ENCODE data around the gene AGAP5.
"Not testable (repeated sequence)": the region's sequence is repeated elsewhere in the genome, so short reads cannot be mapped to it uniquely, and the experiment has no call there.

AGAP5 gene

DNA sequence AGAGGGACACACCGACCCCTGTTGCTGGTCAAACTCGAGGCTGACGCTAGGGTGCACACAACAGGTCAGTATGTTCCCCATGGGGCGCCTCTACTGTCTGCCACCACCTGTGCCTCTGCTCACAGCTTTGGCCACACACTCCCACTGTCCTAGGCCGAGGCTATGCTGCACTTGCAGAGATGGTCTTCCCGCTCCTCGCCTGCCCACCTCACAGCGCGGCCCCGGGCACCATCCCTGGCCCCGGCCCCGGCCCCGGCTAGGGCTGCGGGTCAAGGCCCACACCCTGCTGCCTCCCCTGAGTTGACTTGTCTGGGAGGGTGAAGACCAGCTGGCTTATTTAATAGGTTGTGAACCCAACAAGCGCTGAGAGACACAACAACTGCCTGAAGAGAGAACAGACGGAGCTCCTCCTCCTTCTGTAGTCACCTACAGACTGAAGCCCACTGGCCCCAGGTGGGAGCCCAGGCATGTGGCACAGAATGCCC lies at the start of gene AGAP5:
Gene AGAP5, minus strand, starts transcription at position 435 of the 485 bp plus-strand sequence. Its CDS starts 354 bp downstream, at position 81.
- FAIRE-seq = not testable (repeated sequence)

- no peak for FAIRE-seq
Measured at GRCh38 chr10:73746721-73747120, 48.8 kb upstream of the AGAP5 start.

DNA sequence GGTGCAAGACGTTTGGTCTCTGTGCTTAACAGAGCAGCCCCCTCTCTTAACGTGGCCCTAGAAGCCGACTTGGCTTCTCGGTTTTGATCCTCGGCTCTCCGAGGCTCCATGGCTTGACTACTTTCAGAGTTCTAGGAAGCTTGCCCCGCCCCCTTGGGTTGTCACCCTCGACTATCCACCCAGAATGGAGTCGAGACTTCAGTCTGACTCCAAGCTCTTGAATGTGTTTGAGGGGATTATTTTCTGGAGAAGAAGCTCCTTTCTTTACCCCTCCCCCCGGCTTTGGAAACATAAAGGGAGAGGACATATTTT lies 46.7 kb upstream of the AGAP5 start:
- FAIRE-seq = no peak

- peak; percentile 51 for FAIRE-seq
Measured at GRCh38 chr10:73743905-73744663, 46.2 kb upstream of the AGAP5 start, which contains the start of gene SEC24C. SEC24C (plus strand) TSS chr10:73744372; CDS start chr10:73746833, 2,461 bp downstream.

DNA sequence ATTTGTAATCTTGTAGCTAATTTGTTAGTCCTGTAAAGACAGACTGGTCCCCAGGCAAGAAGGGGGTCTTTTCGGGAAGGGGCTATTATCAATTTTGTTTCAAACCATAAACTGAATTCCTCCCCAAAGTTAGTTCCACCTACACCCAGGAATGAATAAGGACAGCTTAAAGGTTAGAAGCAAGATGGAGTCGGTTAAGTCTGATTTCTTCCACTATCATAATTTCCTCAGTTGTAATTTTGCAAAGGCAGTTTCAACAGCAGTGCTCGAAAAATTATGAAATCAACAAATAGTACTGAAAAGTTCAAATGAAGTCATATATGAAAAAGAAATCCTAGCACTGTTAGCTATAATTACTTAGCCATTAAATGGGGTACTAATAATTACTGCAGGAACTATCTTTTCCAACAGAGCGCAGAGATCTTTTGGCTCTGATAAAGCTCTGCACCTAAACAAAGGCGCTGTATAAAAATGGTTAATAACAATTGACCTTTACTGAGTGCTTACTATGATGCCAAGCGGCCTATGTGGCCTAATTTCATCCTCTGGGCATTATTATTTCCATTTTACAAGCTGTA lies 45.5 kb upstream of the AGAP5 start:
- no peak for FAIRE-seq

DNA sequence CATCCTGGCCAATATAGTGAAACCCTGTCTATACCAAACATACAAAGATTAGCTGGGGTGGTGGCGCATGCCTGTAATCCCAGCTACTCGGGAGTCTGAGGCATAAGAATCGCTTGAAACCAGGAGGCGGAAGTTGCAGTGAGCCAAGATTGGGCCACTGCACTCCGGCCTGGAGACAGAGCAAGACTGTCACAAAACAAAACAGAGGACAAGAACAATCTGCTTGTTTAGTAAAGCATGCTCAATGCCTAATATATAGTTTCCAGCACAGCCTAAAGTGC lies 44.5 kb upstream of the AGAP5 start:
- FAIRE-seq = no peak

DNA sequence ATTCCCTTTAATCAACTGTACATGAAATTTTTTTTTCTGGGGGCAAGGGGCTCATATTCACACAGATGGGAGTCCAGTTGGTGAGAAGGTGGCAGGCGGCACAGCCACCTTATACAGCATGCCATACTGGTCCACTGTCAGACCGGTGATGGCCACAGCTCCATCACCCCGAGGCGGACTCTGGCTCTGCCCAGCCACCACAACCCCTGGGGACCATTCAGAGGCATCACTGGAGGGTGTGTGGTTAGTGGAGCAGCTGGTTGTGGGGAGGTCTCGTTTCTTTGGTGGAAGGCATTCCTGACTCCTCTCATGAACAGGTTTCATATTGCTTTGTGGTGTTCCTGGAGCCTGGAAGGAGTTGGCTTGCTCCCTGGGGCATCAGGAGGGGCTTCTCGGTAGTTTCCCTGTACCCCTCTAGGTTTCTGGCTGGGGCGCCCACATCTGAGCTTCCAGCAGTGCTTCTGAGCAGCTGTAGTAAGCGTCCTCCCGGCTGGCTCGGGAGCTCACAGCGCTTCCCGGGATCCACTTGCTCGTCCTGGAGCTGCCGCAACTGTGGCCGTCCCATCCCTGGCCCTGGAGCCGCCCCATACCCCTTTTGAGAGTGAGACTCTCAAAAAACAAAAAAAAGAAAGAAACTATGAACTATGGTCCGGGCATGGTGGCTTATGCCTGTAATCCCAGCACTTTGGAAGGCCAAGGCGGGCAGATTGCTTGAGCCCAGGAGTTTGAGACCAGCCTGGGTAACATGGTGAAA lies 42.8 kb upstream of the AGAP5 start:
- not testable (repeated sequence) for FAIRE-seq

DNA sequence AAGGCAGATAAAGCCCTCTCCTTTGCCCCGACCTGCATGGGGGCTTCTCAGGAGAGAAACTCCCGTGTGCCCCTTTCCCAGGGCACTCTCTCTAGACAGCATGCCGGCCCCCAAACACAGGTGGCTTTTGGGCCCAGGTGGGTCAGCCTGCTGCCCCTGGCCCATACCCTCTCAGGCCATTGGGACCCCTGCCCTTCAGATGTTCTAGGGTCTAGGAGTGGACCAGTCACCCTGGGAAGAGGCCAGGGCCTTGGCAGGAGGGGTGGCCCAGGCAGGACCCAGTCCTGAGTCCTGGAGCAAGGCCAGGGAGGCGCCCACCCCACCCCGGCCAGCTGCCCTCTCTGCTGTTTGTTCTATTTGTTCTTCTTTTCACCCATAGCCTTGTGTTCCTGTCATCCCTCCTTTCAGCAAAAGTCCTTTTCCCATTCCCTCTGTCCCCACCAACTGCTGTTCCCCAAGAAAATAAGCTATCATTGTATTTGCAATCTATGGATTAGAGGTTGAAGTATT lies 36.9 kb upstream of the AGAP5 start:
- no peak for FAIRE-seq

DNA sequence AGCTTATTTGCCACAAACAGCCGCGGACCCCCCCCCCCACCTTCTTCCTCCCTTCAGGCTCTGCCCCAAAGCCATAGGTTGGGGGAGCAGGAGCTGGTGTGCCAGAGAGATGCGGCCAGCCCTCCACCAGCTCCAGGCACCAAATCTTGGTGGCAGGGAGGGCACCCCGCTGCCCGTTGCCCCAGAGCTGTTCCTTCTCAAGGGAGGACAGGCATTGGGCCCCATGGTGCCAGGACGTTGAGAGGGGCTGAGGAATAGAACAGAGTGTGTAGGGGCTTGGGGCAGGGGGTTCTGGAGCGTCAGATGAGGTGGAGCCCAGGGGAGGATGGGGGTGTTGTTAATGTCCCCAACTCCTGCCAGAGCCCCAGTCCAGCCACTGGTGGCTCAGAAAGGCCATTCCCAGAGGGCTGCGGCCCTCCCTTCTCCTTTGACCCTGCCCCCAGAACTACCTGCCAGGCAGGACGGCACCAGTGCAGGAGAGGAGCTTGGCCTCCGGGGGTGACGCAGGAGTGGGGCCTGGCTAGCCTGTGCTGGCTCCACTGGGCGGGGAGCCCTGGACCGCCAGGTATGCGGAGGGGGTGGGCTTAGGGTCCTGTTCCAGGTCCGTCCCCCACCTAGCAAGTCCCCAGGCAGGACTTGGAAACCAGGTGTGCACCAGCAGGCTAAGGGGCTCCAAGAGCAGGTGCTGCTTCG lies 36.3 kb upstream of the AGAP5 start:
- no peak for FAIRE-seq

DNA sequence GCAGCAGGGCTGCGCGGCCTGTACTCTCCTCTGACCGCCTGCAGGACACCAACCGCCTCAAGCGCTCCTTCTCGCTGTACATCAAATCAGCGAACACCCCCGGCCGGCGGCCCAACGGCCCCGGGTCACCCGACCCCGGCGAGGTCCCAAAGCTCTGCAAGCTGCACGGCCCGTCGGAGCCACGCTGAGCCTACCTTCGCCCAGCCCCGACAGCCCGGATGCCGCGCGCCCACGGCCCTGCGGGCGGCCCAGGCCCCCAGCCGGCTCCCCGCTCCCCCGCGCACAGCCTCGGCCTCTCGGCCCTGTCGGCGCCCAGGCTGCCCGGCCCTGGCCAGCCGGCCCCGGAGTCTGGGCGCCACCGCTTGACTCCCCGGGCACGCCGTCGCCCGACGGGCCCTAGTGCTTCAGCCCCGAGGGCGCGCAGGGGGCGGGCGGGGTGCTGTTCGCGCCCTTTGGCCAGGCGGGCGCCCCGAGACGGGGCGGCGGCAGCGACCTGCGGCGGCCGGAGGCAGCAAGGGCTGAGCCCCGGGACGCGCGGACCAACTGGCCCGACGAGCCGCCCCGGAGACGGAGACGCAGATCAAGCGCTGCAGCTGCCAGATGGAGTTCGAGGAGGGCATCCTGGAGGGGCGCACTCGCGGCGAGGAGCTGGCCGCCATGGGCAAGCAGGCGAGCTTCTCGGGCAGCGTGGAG lies 35.2 kb upstream of the AGAP5 start:
- FAIRE-seq = no peak

DNA sequence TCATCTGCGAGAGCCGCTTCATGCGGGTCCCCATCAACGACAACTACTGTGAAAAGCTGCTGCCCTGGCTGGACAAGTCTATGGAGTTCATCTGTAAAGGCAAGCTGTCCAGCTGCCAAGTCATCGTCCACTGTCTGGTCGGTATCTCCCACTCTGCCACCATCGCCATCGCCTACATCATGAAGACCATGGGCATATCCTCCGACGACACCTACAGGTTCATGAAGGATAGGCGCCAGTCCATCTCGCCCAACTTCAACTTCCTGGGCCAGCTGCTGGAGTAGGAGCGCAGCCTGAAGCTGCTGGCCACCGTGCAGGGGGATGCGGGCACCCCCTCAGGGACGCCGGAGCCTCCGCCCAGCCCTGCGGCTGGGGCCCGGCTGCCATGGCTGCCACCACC lies 34.5 kb upstream of the AGAP5 start:
- no peak for FAIRE-seq

DNA sequence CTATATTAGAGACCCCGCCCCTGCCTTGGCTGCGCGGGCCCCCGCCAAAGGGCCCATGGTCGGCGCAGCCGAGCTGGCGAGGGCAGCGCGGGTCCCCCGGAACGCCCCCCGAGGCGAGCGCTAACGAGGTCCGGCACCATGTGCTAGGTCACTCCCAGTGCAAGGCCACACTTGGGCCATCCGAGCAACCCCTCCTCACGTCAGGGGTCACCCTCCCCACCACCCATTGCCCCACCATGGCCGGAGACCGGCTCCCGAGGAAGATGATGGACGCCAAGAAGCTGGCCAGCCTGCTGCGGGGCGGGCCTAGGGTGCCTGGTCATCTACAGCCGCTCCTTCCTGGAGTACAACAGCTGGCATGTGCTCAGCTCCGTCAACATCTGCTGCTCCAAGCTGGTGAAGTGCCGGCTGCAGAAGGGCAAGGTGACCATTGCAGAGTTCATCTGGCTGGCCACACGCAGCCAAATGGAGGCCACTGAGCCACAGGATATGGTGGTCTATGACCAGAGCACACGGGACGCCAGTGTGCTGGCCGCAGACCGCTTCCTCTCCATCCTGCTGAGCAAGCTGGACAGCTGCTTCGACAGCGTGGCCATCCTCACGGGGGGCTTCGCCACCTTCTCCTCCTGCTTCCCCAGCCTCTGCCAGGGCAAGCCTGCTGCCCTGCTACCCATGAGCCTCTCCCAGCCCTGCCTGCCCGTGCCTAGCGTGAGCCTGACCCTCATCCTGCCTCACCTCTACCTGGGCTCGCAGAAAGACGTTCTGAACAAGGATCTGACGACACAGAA lies 33.9 kb upstream of the AGAP5 start:
- no peak for FAIRE-seq

- FAIRE-seq = no peak
Measured at GRCh38 chr10:73730153-73730906, 32.4 kb upstream of the AGAP5 start.

DNA sequence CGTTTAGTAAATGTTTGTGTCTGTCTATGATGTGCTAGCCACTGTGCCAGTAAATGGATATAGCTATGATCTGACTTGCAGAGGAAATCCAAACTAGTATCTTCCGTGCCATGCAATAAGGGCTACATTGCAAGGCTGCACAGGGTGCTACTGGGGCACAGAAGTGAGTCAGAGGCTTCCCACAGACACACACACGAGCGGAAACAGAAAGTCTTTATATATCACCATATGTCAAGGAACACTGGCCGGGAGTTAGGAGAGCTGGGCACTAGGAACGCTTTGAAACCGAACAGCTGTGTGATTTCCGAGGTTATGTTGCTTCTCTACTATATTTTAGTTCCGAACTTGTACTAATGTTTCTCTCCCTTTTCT lies 31.9 kb upstream of the AGAP5 start:
- not testable (repeated sequence) for FAIRE-seq

DNA sequence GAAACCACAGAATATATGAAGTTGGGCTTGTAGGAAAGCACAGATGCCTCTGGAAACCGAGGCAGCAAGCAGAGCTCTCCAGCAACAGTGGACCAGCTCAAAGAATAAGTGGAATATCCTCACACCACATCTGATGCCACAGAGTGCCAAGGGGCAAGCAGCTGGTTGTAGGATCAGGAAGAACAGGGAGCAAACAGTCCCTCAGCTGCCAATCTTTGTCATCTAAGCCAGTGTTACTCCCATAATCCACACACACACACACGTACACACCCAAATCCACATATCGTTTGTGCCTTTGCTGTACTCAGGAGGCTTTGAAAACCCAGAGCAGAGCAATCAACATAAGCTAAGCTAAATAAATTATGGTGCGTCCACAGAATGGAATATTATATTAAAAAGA lies 25.6 kb upstream of the AGAP5 start:
- no peak for FAIRE-seq

DNA sequence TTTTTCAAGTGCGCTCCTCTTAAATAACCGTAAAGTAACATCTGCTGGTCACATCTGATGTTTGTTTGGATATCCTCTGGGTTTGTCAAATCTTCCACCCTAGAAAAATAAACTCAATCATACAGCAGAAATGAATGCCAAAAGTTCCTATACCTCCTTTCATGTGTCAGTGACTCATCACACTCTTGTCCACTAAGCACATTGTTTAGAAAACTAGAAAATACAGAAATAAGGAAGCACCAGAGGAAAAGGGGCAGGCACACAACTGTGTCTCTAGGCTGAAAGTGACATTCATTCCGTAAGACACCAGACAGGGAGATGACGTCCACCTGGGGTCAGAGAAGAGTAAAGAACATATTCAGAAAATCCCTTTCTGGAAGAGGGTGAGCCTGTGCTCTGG lies 22.7 kb upstream of the AGAP5 start:
- not testable (repeated sequence) for FAIRE-seq

- no peak for FAIRE-seq
Measured at GRCh38 chr10:73717556-73717955, 19.6 kb upstream of the AGAP5 start.

- FAIRE-seq = no peak
Measured at GRCh38 chr10:73716251-73716650, 18.3 kb upstream of the AGAP5 start.

DNA sequence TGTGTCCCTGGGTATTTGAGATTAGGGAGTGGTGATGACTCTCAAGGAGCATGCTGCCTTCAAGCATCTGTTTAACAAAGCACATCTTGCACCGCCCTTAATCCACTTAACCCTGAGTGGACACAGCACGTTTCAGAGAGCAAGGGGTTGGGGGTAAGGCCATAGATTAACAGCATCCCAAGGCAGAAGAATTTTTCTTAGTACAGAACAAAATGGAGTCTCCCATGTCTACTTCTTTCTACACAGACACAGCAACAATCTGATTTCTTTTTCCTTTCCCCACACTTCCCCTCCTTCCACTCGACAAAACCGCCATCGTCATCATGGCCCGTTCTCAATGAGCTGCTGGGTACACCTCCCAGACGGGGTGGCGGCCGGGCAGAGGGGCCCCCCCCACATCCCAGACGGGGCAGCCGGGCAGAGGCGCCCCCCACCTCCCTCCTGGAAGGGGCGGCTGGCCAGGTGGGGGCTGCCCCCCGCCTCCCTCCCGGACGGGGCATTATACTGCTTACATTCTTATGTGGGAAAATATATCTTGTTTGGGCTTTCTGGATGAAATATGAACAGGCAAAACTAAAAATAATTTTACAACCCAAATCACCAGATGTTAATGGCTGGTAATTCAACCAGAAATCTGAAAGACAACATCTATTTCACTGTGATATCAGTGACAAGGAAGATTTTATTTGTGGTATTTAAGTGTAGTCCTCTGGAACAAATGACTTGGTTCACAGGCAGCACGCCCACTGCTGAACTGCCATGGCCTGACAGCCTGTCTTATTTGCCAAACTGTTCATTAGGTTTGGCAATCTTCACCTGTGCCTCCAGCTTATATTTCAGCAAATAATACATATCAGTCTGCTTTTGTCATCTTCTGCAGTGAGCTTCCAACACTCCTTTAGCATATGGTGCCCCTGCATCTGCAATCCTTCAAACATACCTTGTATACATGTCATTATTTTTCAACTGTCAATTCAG lies 17.6 kb upstream of the AGAP5 start:
- not testable (repeated sequence) for FAIRE-seq

- FAIRE-seq = peak; percentile 54
Measured at GRCh38 chr10:73714483-73714882, 16.6 kb upstream of the AGAP5 start.

Measured in endometrium (tissue), 2 donors.